ENCODE data around the gene SEPTIN3.

Gene SEPTIN3

GRCh38 chr22:41969110-41969646 lies at the start of gene SEPTIN3:
TSS of gene SEPTIN3 (plus strand) at chr22:41969443. CDS start at chr22:41971493, 2,050 bp downstream.
- H3K4me3 ChIP-seq (ENCODE audit: low read depth, low read length), result no peak within 1 kb of the TSS
- TF ChIP-seq CTCF (IDR thresholded peaks at IDR 0.05; ENCODE audit: borderline replicate concordance, insufficient read depth, low read depth, low read length), result no peak

- H3K4me3 ChIP-seq (ENCODE audit: low read depth, low read length), result peak overlapping the region; percentile 42
- no peak for TF ChIP-seq CTCF (IDR thresholded peaks at IDR 0.05; ENCODE audit: borderline replicate concordance, insufficient read depth, low read depth, low read length)
Observed at GRCh38 chr22:41920271-41920976, 48.8 kb upstream of the SEPTIN3 start.

- no peak for TF ChIP-seq CTCF (IDR thresholded peaks at IDR 0.05; ENCODE audit: borderline replicate concordance, insufficient read depth, low read depth, low read length)
Observed at GRCh38 chr22:41922328-41922727, 46.9 kb upstream of the SEPTIN3 start.

GRCh38 chr22:41922940-41923594 lies 46.2 kb upstream of the SEPTIN3 start:
- no peak for TF ChIP-seq CTCF (IDR thresholded peaks at IDR 0.05; ENCODE audit: borderline replicate concordance, insufficient read depth, low read depth, low read length)

More at GRCh38 chr22:41922328-41922727, 46.9 kb upstream of the SEPTIN3 start:
- no peak overlapping the region for H3K4me3 ChIP-seq (ENCODE audit: low read depth, low read length)

GRCh38 chr22:41923595-41924276 lies 45.5 kb upstream of the SEPTIN3 start:
- no peak for TF ChIP-seq CTCF (IDR thresholded peaks at IDR 0.05; ENCODE audit: borderline replicate concordance, insufficient read depth, low read depth, low read length)
- H3K4me3 ChIP-seq (ENCODE audit: low read depth, low read length), result peak overlapping the region; percentile 54

More at GRCh38 chr22:41922940-41923594, 46.2 kb upstream of the SEPTIN3 start:
- H3K4me3 ChIP-seq (ENCODE audit: low read depth, low read length), result peak overlapping the region; percentile 54

GRCh38 chr22:41925783-41926460 lies 43.3 kb upstream of the SEPTIN3 start:
- H3K4me3 ChIP-seq (ENCODE audit: low read depth, low read length), result peak overlapping the region; percentile 94
- peak; percentile 97 for TF ChIP-seq CTCF (IDR thresholded peaks at IDR 0.05; ENCODE audit: borderline replicate concordance, insufficient read depth, low read depth, low read length)

All from GM12875 (cell line).